ENCODE measurements around the gene ZNF469. TPM values are rescaled to one million over a fixed set of nuclear protein-coding genes. Genes with fewer than 3 reads are reported as not detected.

Gene ZNF469
- polyA plus RNA-seq, 3 donors, result 0.02 to 0.16 (median 0.10) TPM

GRCh38 chr16:88378836-88379693, 3.7 kb upstream of the ZNF469 start:
- Histone ChIP-seq H3K4me2 (replicated peaks; ENCODE audit: extremely low read depth, low read length, poor library complexity, severe bottlenecking) (no peak overlapping the region), H3K9me3 (replicated peaks in 1 of 2; ENCODE audit: control insufficient read depth in 1 of 2, insufficient read depth in 1 of 2, low read length in 2 of 2) (peaks cover 11% of the 10 kb centered on the region in 2 donors), H3K4me1 (ENCODE audit: control insufficient read depth in 1 of 2, insufficient read depth in 2 of 2, low read length in 2 of 2) (no peaks in the 10 kb centered on the region), H2AFZ (ENCODE audit: insufficient read depth, low read depth, low read length, poor library complexity, severe bottlenecking) (no peak overlapping the region), H3K27me3 (ENCODE audit: control insufficient read depth in 2 of 2, insufficient read depth in 2 of 2, low read length in 2 of 2) (peaks cover 5 to 26% of the 10 kb centered on the region in 2 donors), H3K9ac (ENCODE audit: insufficient read depth, low read length, poor library complexity, severe bottlenecking) (no peak overlapping the region), H3K79me2 (ENCODE audit: insufficient read depth, low read length) (no peaks in the 10 kb centered on the region), H3K4me3 (replicated peaks in 1 of 3; ENCODE audit: low read depth in 2 of 3, low read length in 3 of 3) (no peak overlapping the region), H4K20me1 (ENCODE audit: insufficient read depth, low read length) (no peaks in the 10 kb centered on the region), H3K36me3 (replicated peaks in 1 of 2; ENCODE audit: control insufficient read depth in 1 of 2, insufficient read depth in 2 of 2, low read length in 2 of 2) (no peaks in the 10 kb centered on the region), H3K27ac (ENCODE audit: low read depth in 1 of 2, low read length in 2 of 2) (no peak overlapping the region)
- no peak for DNase-seq
- Mint-ChIP-seq H3K36me3 (peaks cover 0 to 2% of the 10 kb centered on the region in 2 donors), H3K4me3 (no peak overlapping the region), H3K4me1 (peaks cover 2% of the 10 kb centered on the region), H3K27me3 (ENCODE audit: low read depth in 3 of 3) (peaks cover 5 to 11% (median 8%) of the 10 kb centered on the region in 3 donors), H3K9me3 (peaks cover 0 to 7% (median 2%) of the 10 kb centered on the region in 7 donors), H3K27ac (no peak overlapping the region)
- 91% methylated on average over 24 of the region's 25 CpGs for WGBS (ENCODE audit: insufficient coverage)
- intact Hi-C loops (cut with micrococcal nuclease), result loop anchor here in 1 of 2 donors (10.0 kb wide), 1 partner anchor 116 kb away; no protein-coding TSS in a partner anchor
- TF ChIP-seq, protein P1, sequence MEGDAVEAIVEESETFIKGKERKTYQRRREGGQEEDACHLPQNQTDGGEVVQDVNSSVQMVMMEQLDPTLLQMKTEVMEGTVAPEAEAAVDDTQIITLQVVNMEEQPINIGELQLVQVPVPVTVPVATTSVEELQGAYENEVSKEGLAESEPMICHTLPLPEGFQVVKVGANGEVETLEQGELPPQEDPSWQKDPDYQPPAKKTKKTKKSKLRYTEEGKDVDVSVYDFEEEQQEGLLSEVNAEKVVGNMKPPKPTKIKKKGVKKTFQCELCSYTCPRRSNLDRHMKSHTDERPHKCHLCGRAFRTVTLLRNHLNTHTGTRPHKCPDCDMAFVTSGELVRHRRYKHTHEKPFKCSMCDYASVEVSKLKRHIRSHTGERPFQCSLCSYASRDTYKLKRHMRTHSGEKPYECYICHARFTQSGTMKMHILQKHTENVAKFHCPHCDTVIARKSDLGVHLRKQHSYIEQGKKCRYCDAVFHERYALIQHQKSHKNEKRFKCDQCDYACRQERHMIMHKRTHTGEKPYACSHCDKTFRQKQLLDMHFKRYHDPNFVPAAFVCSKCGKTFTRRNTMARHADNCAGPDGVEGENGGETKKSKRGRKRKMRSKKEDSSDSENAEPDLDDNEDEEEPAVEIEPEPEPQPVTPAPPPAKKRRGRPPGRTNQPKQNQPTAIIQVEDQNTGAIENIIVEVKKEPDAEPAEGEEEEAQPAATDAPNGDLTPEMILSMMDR (IDR thresholded peaks at IDR 0.05), result no peak

DNA sequence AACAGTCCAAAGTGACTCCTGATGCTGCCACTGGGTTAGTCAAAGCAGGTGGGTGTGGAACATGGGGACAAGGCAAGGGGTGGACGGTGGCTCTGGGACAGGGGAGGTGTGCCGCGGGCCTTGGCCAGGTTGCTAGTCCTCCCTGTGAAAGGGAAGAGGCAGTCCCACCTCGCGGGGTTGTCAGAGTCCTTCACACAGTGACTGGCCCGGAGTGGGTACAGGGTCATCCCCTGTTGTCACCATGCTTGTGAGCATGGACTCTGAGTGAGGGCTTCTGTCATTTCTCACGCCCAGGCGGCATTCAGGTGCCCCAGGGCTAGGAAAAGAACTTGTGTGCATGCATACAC, 3.1 kb upstream of the ZNF469 start:
- Mint-ChIP-seq H3K36me3 (peaks cover 0 to 2% of the 10 kb centered on the region in 2 donors), H3K4me3 (no peak overlapping the region), H3K27me3 (ENCODE audit: low read depth in 3 of 3) (peaks cover 10 to 17% (median 13%) of the 10 kb centered on the region in 3 donors), H3K4me1 (peaks cover 8% of the 10 kb centered on the region), H3K27ac (no peak overlapping the region), H3K9me3 (peaks cover 0 to 9% (median 3%) of the 10 kb centered on the region in 7 donors)
- no peaks in the 10 kb centered on the region for H3K4me1 ChIP-seq (ENCODE audit: control insufficient read depth in 1 of 2, insufficient read depth in 2 of 2, low read length in 2 of 2)
- DNase-seq, result no peak
- no peaks in the 10 kb centered on the region for H3K79me2 ChIP-seq (ENCODE audit: insufficient read depth, low read length)
- no peak overlapping the region for H3K4me2 ChIP-seq (replicated peaks; ENCODE audit: extremely low read depth, low read length, poor library complexity, severe bottlenecking)
- H2AFZ ChIP-seq (ENCODE audit: insufficient read depth, low read depth, low read length, poor library complexity, severe bottlenecking), result no peak overlapping the region
- no peak overlapping the region for H3K4me3 ChIP-seq (replicated peaks in 1 of 3; ENCODE audit: low read depth in 2 of 3, low read length in 3 of 3)
- H4K20me1 ChIP-seq (ENCODE audit: insufficient read depth, low read length), result no peaks in the 10 kb centered on the region
- no peak overlapping the region for H3K27ac ChIP-seq (ENCODE audit: low read depth in 1 of 2, low read length in 2 of 2)
- no peak overlapping the region for H3K9ac ChIP-seq (ENCODE audit: insufficient read depth, low read length, poor library complexity, severe bottlenecking)
- intact Hi-C loops (cut with micrococcal nuclease), result loop anchor here in 1 of 2 donors (10.0 kb wide), 1 partner anchor 115 kb away; no protein-coding TSS in a partner anchor
- 98% methylated on average over 6 of the region's 8 CpGs for WGBS (ENCODE audit: insufficient coverage)
- TF ChIP-seq, protein P1 (IDR thresholded peaks at IDR 0.05), result no peak
- no peaks in the 10 kb centered on the region for H3K36me3 ChIP-seq (replicated peaks in 1 of 2; ENCODE audit: control insufficient read depth in 1 of 2, insufficient read depth in 2 of 2, low read length in 2 of 2)
- H3K27me3 ChIP-seq (ENCODE audit: control insufficient read depth in 2 of 2, insufficient read depth in 2 of 2, low read length in 2 of 2), result peaks cover 11 to 32% of the 10 kb centered on the region in 2 donors
- H3K9me3 ChIP-seq (replicated peaks in 1 of 2; ENCODE audit: control insufficient read depth in 1 of 2, insufficient read depth in 1 of 2, low read length in 2 of 2), result peaks cover 11% of the 10 kb centered on the region in 2 donors

All from CD14-positive monocyte (primary cell).